HG03571 (cell line): ENCODE results near the gene VAV1.

Experiments
- ATAC-seq: cut with Tn5 transposase; IDR thresholded peaks from one replicate; pipeline ENCODE4 v1.9.1; 2021; ENCODE audit not compliant: unreplicated experiment

The VAV1 gene, protein sequence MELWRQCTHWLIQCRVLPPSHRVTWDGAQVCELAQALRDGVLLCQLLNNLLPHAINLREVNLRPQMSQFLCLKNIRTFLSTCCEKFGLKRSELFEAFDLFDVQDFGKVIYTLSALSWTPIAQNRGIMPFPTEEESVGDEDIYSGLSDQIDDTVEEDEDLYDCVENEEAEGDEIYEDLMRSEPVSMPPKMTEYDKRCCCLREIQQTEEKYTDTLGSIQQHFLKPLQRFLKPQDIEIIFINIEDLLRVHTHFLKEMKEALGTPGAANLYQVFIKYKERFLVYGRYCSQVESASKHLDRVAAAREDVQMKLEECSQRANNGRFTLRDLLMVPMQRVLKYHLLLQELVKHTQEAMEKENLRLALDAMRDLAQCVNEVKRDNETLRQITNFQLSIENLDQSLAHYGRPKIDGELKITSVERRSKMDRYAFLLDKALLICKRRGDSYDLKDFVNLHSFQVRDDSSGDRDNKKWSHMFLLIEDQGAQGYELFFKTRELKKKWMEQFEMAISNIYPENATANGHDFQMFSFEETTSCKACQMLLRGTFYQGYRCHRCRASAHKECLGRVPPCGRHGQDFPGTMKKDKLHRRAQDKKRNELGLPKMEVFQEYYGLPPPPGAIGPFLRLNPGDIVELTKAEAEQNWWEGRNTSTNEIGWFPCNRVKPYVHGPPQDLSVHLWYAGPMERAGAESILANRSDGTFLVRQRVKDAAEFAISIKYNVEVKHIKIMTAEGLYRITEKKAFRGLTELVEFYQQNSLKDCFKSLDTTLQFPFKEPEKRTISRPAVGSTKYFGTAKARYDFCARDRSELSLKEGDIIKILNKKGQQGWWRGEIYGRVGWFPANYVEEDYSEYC

GRCh38 chr19:6772028-6772865, at the start of gene VAV1:
Gene VAV1, plus strand, starts transcription at chr19:6772708. Its CDS starts 100 bp downstream, at chr19:6772808.
- ATAC-seq: peak; percentile 37

GRCh38 chr19:6723108-6723618, 49.3 kb upstream of the VAV1 start:
- ATAC-seq: no peak

DNA sequence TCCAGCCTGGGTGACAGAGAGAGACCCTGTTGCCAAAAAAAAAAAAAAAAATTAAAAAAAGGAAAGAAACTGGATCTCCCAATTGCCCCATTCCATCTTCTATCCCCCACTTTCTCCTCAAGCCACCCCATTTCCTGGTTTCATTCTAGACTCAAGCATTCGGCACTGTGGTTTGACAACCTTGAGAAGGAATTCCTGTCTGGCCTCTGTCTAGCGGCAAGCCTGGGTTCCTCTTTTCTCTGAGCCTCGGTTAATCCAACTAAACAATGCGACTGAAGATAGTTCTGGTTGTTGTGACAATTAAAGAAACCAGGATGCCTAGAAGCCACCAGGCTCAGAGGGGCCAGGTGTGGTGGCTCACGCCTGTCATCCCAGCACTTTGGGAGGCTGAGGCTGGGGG, 48.8 kb upstream of the VAV1 start:
- no peak for ATAC-seq

DNA sequence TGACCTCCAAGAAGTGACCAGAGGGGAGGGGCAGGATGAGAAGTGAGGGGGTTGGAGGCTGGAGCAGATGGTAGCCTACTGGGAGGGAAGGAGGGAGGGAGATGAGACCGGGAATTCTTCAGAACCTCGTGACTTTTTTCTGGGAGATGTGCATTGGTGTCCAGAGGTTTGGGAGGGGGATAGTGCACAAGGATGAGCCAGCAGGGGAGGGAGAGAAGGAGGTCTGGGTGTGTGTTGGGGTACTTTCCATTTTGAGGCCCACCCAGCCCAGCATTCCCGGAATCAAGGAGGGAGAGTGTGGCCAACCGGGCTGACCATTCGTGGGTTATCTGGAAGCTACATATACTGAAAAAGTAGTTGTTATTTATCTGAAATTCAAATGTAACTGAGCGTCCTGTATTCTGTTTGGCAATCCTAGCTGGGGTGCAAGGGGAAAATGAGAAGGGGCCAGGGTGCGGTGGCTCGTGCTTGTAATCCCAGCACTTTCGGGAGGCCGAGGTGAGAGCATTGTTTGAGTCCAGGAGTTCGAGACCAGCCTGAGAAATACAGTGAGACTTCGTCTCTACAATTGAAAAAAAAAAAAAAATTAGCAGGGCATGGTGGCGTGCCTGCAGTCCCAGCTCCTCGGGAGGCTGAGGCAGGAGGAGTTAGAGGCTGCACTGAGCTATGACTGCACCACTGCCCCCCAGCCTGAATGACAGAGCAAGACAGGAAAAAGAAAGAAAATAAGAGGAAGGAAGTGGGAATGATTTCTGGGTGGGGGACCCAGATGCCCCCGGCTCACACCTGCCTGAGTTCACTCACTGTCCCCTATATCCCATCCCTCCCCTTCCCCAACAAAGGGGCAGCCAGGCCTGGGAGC, 47.6 kb upstream of the VAV1 start:
- ATAC-seq: no peak

GRCh38 chr19:6725513-6726231, 46.8 kb upstream of the VAV1 start:
- ATAC-seq: no peak

GRCh38 chr19:6728346-6728745, 44.2 kb upstream of the VAV1 start:
- ATAC-seq: no peak

GRCh38 chr19:6729573-6730152, 42.8 kb upstream of the VAV1 start:
- ATAC-seq: no peak

- no peak for ATAC-seq
Observed at GRCh38 chr19:6730153-6730804, 42.2 kb upstream of the VAV1 start.

GRCh38 chr19:6730941-6731670, 41.4 kb upstream of the VAV1 start:
- no peak for ATAC-seq

DNA sequence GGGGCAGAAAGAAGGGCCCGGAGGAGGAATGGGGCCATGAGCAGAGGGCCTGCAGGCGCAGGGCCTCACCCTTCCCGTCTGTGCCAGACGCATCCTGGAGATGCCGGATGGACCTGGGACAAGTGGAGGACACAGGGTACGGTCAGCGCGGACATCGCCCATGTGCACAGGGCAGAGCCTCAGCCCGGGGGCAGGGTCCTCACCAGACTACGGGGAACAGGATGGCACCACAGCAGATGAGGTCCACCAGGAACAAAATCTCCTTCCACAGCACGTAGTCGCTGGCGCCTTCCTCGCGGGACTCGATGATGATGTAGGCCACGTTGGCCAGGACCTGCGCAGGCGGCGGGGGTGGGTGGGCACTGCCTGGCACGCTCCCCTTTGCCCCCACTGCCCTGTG, 40.7 kb upstream of the VAV1 start:
- no peak for ATAC-seq

DNA sequence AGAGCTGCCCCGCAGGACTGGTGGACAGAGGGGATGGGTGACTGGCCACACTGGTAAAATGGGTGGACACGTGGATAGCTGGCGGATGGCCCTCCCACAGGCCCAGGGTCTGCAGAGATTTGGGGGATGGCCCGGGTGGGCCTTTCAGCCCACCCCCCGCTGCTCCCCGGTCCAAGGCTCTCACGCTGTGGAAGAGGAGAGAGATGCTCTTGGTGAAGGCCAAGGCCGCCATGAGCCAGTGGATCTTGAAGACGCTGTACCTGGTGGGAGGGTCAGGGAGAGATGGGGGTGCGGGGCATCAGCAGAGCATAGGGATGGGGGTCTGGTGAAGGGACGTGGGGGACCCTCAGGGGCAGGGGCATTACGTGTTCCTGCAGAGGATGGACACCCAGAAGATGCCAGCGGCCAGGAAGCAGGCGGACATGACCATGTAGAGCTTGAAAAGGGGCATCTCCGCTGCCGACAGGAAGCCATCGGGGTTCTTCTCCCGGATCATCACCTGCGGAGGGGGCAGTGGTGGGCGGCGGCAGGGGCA, 39.6 kb upstream of the VAV1 start:
- ATAC-seq: no peak

- ATAC-seq: no peak
Observed at GRCh38 chr19:6733338-6734095, 39.0 kb upstream of the VAV1 start.

DNA sequence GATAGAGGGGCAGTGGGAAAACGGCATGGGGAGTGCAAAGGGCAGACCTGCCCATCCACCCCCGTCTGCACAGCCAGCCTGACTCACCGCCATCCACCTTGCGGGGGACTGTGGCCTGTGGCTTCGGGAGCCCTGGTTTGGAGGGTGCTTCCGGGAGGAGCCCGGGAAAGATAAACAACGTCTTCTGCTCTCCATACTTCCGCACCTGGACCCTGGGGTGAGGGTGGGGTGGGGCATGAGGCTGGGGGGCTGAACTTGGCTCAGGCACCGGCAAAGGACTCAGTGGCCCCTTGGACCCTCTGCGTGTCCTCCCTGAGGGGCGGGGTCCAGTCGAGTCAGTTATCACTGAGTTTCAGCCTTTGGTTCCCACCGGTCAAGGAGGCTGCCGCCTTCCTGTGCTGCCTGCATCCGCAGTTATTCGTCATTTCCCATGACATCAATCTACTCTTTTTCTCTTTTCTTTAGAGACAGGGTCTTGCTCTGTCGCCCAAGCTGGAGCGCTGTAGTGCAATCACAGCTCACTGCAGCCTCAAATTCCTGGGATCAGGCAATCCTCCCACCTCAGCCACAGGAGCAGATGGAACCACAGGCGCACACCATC, 38.3 kb upstream of the VAV1 start:
- no peak for ATAC-seq

GRCh38 chr19:6735181-6735911, 37.2 kb upstream of the VAV1 start:
- ATAC-seq: no peak

- ATAC-seq: no peak
Observed at GRCh38 chr19:6736169-6736916, 36.2 kb upstream of the VAV1 start.
